ENCODE results near the gene IGF2R.

- TF ChIP-seq CTCF (IDR thresholded peaks at IDR 0.05) (no peak), POLR2A (IDR thresholded peaks at IDR 0.05) (no peak)
Observed at GRCh38 chr6:160058603-160059215, 89.8 kb downstream of the IGF2R start.
